ENCODE measurements around the gene AGAP1. TPM values are rescaled to one million over a fixed set of nuclear protein-coding genes. Genes with fewer than 3 reads are reported as not detected.

AGAP1 gene
- total RNA-seq, 2 experiments from 2014 or later, result not detected

DNA sequence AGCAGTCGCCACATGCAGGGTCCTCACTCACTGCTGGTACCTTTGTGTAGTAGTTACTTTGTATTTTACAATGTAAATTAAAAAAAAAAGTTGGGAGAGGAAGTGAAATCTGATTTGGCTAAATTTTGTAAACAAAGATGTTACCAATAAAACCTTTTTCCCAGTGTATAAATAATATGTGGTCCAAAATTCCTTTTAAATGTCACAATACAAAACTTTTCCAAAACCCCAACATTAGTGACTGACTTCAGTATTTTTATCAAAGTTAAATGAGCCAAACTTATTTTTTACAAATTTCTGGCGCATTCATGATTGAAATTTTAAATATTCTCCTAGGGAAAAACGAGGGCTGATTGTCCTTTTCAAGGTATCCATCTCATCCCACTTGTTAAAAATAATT, 239.9 kb downstream of the AGAP1 start:
- Histone ChIP-seq H3K9me3 (ENCODE audit: low read length) (no peaks in the 10 kb centered on the region), H2AFZ (ENCODE audit: low read length) (no peak overlapping the region), H3K36me3 (ENCODE audit: insufficient read depth, low read length) (no peaks in the 10 kb centered on the region), H3K4me2 (ENCODE audit: low read length) (no peak overlapping the region), H4K20me1 (ENCODE audit: insufficient read depth, low read length) (no peaks in the 10 kb centered on the region; the same call in 1 of the 2 replicates), H3K9me2 (ENCODE audit: insufficient read depth, low read length) (no peaks in the 10 kb centered on the region), H3K79me2 (ENCODE audit: insufficient read depth, low read depth, low read length) (no peaks in the 10 kb centered on the region), H3K27ac (ENCODE audit: low read depth, low read length, poor library complexity, severe bottlenecking) (no peak overlapping the region), H3K4me1 (ENCODE audit: insufficient read depth, low read length, poor library complexity, severe bottlenecking) (no peaks in the 10 kb centered on the region), H3K4me3 (ENCODE audit: low read depth, low read length, poor library complexity, severe bottlenecking) (no peak overlapping the region)
- no TSS peak for BruUV-seq (replicated peaks)
- DNase-seq (ENCODE audit: low spot score), result no peak
- intact Hi-C loops (cut with micrococcal nuclease; ENCODE audit: unreplicated experiment), result no loop called here
- no peak for TF ChIP-seq EZH2phosphoT487 (IDR thresholded peaks at IDR 0.05; ENCODE audit: borderline replicate concordance, low read depth, low read length)
- TF ChIP-seq, protein P1, sequence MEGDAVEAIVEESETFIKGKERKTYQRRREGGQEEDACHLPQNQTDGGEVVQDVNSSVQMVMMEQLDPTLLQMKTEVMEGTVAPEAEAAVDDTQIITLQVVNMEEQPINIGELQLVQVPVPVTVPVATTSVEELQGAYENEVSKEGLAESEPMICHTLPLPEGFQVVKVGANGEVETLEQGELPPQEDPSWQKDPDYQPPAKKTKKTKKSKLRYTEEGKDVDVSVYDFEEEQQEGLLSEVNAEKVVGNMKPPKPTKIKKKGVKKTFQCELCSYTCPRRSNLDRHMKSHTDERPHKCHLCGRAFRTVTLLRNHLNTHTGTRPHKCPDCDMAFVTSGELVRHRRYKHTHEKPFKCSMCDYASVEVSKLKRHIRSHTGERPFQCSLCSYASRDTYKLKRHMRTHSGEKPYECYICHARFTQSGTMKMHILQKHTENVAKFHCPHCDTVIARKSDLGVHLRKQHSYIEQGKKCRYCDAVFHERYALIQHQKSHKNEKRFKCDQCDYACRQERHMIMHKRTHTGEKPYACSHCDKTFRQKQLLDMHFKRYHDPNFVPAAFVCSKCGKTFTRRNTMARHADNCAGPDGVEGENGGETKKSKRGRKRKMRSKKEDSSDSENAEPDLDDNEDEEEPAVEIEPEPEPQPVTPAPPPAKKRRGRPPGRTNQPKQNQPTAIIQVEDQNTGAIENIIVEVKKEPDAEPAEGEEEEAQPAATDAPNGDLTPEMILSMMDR (conservative IDR thresholded peaks at IDR 0.05; ENCODE audit: low read length), result no peak
- ChIA-PET CTCF (ENCODE audit: unreplicated experiment) (no interaction called here), POLR2A (no interaction called here)

DNA sequence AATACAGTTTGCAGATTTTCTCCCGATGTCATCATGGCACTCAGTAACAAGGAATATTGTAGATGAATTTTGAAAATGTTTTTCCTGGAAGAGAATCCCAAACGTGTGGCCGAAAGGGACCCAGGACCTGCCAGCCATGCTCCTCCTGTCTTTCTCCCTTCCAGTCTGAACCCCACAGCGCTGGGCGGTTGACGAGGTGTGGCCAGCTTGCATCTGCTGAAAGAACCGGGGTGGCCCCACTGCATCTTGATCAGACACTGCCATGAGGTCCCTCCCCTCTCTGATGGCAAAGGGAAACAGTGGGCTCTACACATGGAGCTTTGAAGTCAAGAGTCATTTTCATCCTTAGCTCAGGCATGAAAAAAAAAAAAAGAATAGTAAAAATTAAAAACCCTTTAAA, 240.3 kb downstream of the AGAP1 start:
- no peak overlapping the region for H2AFZ ChIP-seq (ENCODE audit: low read length)
- ChIA-PET POLR2A (no interaction called here), CTCF (ENCODE audit: unreplicated experiment) (no interaction called here)
- H4K20me1 ChIP-seq (ENCODE audit: insufficient read depth, low read length), result no peaks in the 10 kb centered on the region; the same call in 1 of the 2 replicates
- H3K4me1 ChIP-seq (ENCODE audit: insufficient read depth, low read length, poor library complexity, severe bottlenecking), result no peaks in the 10 kb centered on the region
- no peaks in the 10 kb centered on the region for H3K79me2 ChIP-seq (ENCODE audit: insufficient read depth, low read depth, low read length)
- no peaks in the 10 kb centered on the region for H3K9me3 ChIP-seq (ENCODE audit: low read length)
- no peak overlapping the region for H3K27ac ChIP-seq (ENCODE audit: low read depth, low read length, poor library complexity, severe bottlenecking)
- no peaks in the 10 kb centered on the region for H3K36me3 ChIP-seq (ENCODE audit: insufficient read depth, low read length)
- H3K4me3 ChIP-seq (ENCODE audit: low read depth, low read length, poor library complexity, severe bottlenecking), result no peak overlapping the region
- TF ChIP-seq, protein P1 (conservative IDR thresholded peaks at IDR 0.05; ENCODE audit: low read length), result no peak
- no peak for TF ChIP-seq EZH2phosphoT487 (IDR thresholded peaks at IDR 0.05; ENCODE audit: borderline replicate concordance, low read depth, low read length)
- no peak overlapping the region for H3K4me2 ChIP-seq (ENCODE audit: low read length)
- no TSS peak for BruUV-seq (replicated peaks)
- DNase-seq (ENCODE audit: low spot score), result no peak
- H3K9me2 ChIP-seq (ENCODE audit: insufficient read depth, low read length), result no peaks in the 10 kb centered on the region
- intact Hi-C loops (cut with micrococcal nuclease; ENCODE audit: unreplicated experiment), result no loop called here

DNA sequence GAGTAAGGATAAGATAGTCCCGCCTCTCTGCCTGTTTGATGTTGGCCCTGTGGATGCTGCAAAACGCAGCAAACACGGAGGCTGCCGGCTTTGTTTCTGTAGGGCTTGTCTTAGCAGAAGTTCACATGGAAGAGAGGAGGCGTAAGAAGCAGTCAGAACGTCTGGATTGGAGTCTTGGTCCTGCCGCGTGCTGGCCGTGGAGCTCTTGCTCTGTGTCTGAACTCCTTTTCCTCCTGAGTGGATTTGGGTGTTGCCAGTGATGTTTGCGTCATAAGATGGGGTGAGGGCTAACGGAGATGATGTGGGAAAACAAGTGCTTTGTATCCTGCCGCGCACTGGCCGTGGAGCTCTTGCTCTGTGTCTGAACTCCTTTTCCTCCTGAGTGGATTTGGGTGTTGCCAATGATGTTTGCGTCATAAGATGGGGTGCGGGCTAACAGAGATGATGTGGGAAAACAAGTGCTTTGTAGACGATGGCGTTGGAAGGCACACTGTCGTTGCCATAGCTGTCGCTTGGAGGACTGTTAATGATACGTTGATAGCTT, 240.9 kb downstream of the AGAP1 start:
- no peaks in the 10 kb centered on the region for H3K4me1 ChIP-seq (ENCODE audit: insufficient read depth, low read length, poor library complexity, severe bottlenecking)
- H3K9me2 ChIP-seq (ENCODE audit: insufficient read depth, low read length), result no peaks in the 10 kb centered on the region
- no peak overlapping the region for H3K27ac ChIP-seq (ENCODE audit: low read depth, low read length, poor library complexity, severe bottlenecking)
- no peaks in the 10 kb centered on the region for H3K79me2 ChIP-seq (ENCODE audit: insufficient read depth, low read depth, low read length)
- H3K36me3 ChIP-seq (ENCODE audit: insufficient read depth, low read length), result no peaks in the 10 kb centered on the region
- DNase-seq (ENCODE audit: low spot score), result no peak
- H2AFZ ChIP-seq (ENCODE audit: low read length), result no peak overlapping the region
- TF ChIP-seq, protein P1 (conservative IDR thresholded peaks at IDR 0.05; ENCODE audit: low read length), result no peak
- no peak for TF ChIP-seq EZH2phosphoT487 (IDR thresholded peaks at IDR 0.05; ENCODE audit: borderline replicate concordance, low read depth, low read length)
- H3K9me3 ChIP-seq (ENCODE audit: low read length), result no peaks in the 10 kb centered on the region
- no TSS peak for BruUV-seq (replicated peaks)
- no peaks in the 10 kb centered on the region; the same call in 1 of the 2 replicates for H4K20me1 ChIP-seq (ENCODE audit: insufficient read depth, low read length)
- no peak overlapping the region for H3K4me2 ChIP-seq (ENCODE audit: low read length)
- ChIA-PET POLR2A (no interaction called here), CTCF (ENCODE audit: unreplicated experiment) (interaction anchor here (0.6 kb wide), 1 partner anchor 9 kb away, joined by 3 read pairs; no protein-coding TSS in a partner anchor)
- intact Hi-C loops (cut with micrococcal nuclease; ENCODE audit: unreplicated experiment), result no loop called here
- H3K4me3 ChIP-seq (ENCODE audit: low read depth, low read length, poor library complexity, severe bottlenecking), result no peak overlapping the region

All from OCI-LY7 (cell line).